Measurements from ENCODE around the gene NKX3-2. TPM values are rescaled to one million over a fixed set of nuclear protein-coding genes. Genes with fewer than 3 reads are reported as not detected.

Gene NKX3-2
- total RNA-seq (1 to 10 TPM in 1 of 2 donors, under 1 TPM in 1; 0.50 to 1.3 TPM), polyA plus RNA-seq (ENCODE audit: insufficient read depth, low read depth, low replicate concordance) (0.57 TPM)
- long read RNA-seq, donor 1, result 0 reads
- long read RNA-seq, donor 2, result 0 reads

GRCh38 chr4:13543839-13544605, at the start of gene NKX3-2:
NKX3-2 (minus strand) TSS chr4:13544508; CDS start chr4:13544414, 94 bp downstream.
- no peak for DNase-seq

GRCh38 chr4:13592220-13592619, 47.9 kb upstream of the NKX3-2 start:
- H3K36me3 ChIP-seq (ENCODE audit: low read depth, missing control alignments), result no peaks in the 10 kb centered on the region
- no peak overlapping the region for H3K27ac ChIP-seq
- WGBS, 2 donors, result 91 to 94% methylated on average over 4 of the region's 4 CpGs

More at GRCh38 chr4:13543839-13544605, at the start of gene NKX3-2:
- TF ChIP-seq POLR2A (IDR thresholded peaks at IDR 0.05) (no peak), CTCF (IDR thresholded peaks at IDR 0.05) (no peak)
- no peaks in the 10 kb centered on the region for H3K9me3 ChIP-seq
- H3K4me1 ChIP-seq, result peaks cover 5% of the 10 kb centered on the region
- no peak within 1 kb of the TSS for H3K27ac ChIP-seq
- 2 to 30% methylated on average over 2 to 65 of the region's 96 CpGs for WGBS, 2 donors
- intact Hi-C loops (cut with DNase I; ENCODE audit: low total_unique reads), result no loop called here
- H3K4me3 ChIP-seq, result peak within 1 kb of the TSS; percentile 50 to 54
- peaks cover 1% of the 10 kb centered on the region for H3K27me3 ChIP-seq
- H3K36me3 ChIP-seq (ENCODE audit: low read depth, missing control alignments), result no peaks in the 10 kb centered on the region

GRCh38 chr4:13590766-13591165, 46.5 kb upstream of the NKX3-2 start:
- no peak overlapping the region for H3K4me3 ChIP-seq
- no peaks in the 10 kb centered on the region for H3K4me1 ChIP-seq
- no peaks in the 10 kb centered on the region for H3K27me3 ChIP-seq
- no peaks in the 10 kb centered on the region for H3K36me3 ChIP-seq (ENCODE audit: low read depth, missing control alignments)
- no peak for DNase-seq
- 47 to 59% methylated on average over 2 of the region's 2 CpGs for WGBS, 2 donors
- intact Hi-C loops (cut with DNase I; ENCODE audit: low total_unique reads), result no loop called here
- no peaks in the 10 kb centered on the region for H3K9me3 ChIP-seq
- H3K27ac ChIP-seq, result no peak overlapping the region
- no peak for TF ChIP-seq CTCF (IDR thresholded peaks at IDR 0.05)
- TF ChIP-seq POLR2A (IDR thresholded peaks at IDR 0.05), result no peak

More at GRCh38 chr4:13592220-13592619, 47.9 kb upstream of the NKX3-2 start:
- H3K9me3 ChIP-seq, result no peaks in the 10 kb centered on the region
- H3K4me3 ChIP-seq, result no peak overlapping the region
- no peak for DNase-seq
- no peaks in the 10 kb centered on the region for H3K4me1 ChIP-seq
- intact Hi-C loops (cut with DNase I; ENCODE audit: low total_unique reads), result no loop called here
- H3K27me3 ChIP-seq, result no peaks in the 10 kb centered on the region
- no peak for TF ChIP-seq POLR2A (IDR thresholded peaks at IDR 0.05)
- TF ChIP-seq CTCF (IDR thresholded peaks at IDR 0.05), result no peak

GRCh38 chr4:13588954-13589353, 44.6 kb upstream of the NKX3-2 start:
- Histone ChIP-seq H3K4me1 (no peaks in the 10 kb centered on the region), H3K4me3 (no peak overlapping the region), H3K27ac (no peak overlapping the region), H3K27me3 (no peaks in the 10 kb centered on the region), H3K9me3 (no peaks in the 10 kb centered on the region), H3K36me3 (ENCODE audit: low read depth, missing control alignments) (no peaks in the 10 kb centered on the region)
- DNase-seq, result no peak
- intact Hi-C loops (cut with DNase I; ENCODE audit: low total_unique reads), result no loop called here
- TF ChIP-seq CTCF (IDR thresholded peaks at IDR 0.05) (no peak), POLR2A (IDR thresholded peaks at IDR 0.05) (no peak)

Data from testis (tissue), 5 donors.